ENCODE data around the gene KASH5.

The KASH5 gene

DNA sequence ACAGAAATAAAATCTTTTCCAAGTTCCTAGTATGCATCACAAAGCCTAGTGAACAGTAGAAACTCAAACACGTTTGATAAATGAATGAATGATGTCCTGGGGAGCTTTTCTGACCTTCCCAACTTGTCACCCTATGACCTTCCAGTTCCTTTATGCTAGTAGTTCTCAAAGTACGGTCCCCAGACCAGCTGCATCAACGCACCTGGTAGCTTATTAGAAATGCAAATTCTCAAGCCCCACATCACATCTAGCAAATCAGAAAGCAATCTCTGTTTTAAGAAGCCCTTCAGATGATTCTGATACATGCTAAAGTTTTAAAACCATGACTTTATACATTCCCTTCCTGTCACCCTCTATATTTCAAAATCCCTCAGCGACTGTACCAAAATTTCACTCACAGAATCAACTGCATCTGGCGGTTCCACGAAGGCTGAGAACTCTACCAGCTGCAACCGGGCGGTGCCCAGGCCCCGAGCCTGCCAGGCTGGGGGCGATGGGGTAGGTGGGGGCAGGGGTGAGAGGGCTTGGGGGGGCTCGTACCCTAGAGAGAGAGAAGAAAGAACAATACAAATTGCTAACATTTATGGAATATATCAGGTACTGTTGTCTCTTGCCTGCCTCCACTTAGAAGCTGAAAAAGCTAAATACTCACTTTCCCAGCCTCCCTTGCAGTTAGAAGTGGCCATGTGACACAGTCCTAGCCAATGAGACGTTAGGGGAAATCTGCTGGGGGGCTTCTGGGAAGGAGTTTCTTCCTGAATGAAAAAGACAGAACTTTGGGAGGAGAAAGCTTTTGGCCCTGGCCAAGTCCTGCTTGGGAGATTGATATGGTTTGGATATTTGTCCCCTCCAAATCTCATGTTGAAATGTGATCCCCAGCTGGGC lies 39.5 kb upstream of the KASH5 start:
- no peaks in the 10 kb centered on the region for H3K27me3 ChIP-seq (ENCODE audit: control insufficient read depth, insufficient read depth, low read length)
- H3K27ac ChIP-seq (ENCODE audit: low read depth, low read length), result no peak overlapping the region
- no peak overlapping the region for H3K4me3 ChIP-seq (ENCODE audit: low read length)
- no peak overlapping the region for H3K9ac ChIP-seq (ENCODE audit: low read length)
- H3K36me3 ChIP-seq (ENCODE audit: control insufficient read depth, insufficient read depth, low read length), result peaks cover 12% of the 10 kb centered on the region
- H3K4me1 ChIP-seq (ENCODE audit: control insufficient read depth, insufficient read depth, low read length), result no peaks in the 10 kb centered on the region

DNA sequence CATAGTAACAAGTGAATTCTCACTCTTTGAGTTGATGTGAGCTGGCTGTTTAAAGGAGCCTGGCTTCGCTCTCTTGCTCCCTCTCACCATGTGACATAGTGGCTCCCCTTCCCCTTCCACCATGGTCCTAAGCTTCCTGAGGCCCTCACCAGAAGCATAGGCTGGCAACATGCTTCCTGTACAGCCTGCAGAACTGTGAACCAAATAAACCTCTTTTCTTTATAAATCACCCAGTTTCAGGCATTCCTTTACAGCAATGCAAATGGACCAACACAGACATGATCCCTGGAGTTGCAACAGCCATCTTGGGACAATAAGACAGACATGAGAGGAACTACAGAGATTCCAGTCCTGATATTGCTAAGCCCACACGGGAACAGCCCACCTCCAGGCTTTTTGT lies 38.5 kb upstream of the KASH5 start:
- no peaks in the 10 kb centered on the region for H3K4me1 ChIP-seq (ENCODE audit: control insufficient read depth, insufficient read depth, low read length)
- no peak overlapping the region for H3K9ac ChIP-seq (ENCODE audit: low read length)
- H3K36me3 ChIP-seq (ENCODE audit: control insufficient read depth, insufficient read depth, low read length), result peaks cover 10% of the 10 kb centered on the region
- H3K27ac ChIP-seq (ENCODE audit: low read depth, low read length), result no peak overlapping the region
- no peaks in the 10 kb centered on the region for H3K27me3 ChIP-seq (ENCODE audit: control insufficient read depth, insufficient read depth, low read length)
- no peak overlapping the region for H3K4me3 ChIP-seq (ENCODE audit: low read length)

DNA sequence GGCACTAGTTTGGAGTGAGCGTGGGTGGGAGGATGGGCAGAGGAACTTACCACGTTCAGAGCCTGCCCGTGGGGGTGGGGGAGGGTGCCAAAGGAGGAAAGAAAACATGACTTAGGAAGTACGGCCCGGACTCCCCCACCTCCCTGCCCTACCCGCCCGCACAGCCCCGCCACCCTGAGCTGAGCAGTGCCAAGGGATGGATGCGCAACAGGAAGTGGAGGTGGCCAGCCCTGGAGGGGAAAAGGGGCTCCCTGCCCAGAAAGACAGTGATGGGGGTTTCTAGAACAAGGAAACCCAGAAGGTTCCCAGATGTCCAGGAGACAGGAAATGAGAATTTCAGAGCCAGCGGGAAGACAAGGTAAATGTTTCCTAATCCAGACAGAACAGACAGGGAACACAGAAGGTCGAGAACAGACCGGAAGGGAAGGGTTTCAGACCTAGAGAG lies 32.1 kb upstream of the KASH5 start:
- H3K27me3 ChIP-seq (ENCODE audit: control insufficient read depth, insufficient read depth, low read length), result no peaks in the 10 kb centered on the region
- H3K4me1 ChIP-seq (ENCODE audit: control insufficient read depth, insufficient read depth, low read length), result no peaks in the 10 kb centered on the region
- no peak overlapping the region for H3K9ac ChIP-seq (ENCODE audit: low read length)
- peak overlapping the region; percentile 32 for H3K27ac ChIP-seq (ENCODE audit: low read depth, low read length)
- H3K4me3 ChIP-seq (ENCODE audit: low read length), result no peak overlapping the region
- H3K36me3 ChIP-seq (ENCODE audit: control insufficient read depth, insufficient read depth, low read length), result peaks cover 7% of the 10 kb centered on the region

DNA sequence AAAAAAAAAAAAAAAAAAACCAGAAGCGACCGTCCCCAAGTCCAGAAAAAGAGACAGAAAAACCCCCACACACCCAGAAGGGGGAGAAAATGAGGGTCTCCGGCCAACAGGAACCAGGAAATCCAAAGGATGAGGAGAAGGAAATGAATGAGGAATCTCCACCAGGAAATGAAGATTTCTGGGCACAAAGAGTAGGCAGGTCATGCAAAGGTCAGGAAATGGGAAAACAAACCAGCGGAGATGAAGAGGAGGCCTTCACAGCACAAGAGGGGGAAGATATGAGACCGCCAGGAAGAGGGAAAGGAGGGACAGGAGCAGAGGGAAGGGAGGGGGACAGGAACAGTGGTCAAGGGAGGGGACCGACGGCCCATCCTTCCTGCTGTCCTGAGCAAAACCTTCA lies 31.7 kb upstream of the KASH5 start:
- Histone ChIP-seq H3K4me1 (ENCODE audit: control insufficient read depth, insufficient read depth, low read length) (no peaks in the 10 kb centered on the region), H3K36me3 (ENCODE audit: control insufficient read depth, insufficient read depth, low read length) (peaks cover 7% of the 10 kb centered on the region), H3K27ac (ENCODE audit: low read depth, low read length) (no peak overlapping the region), H3K4me3 (ENCODE audit: low read length) (no peak overlapping the region), H3K9ac (ENCODE audit: low read length) (no peak overlapping the region), H3K27me3 (ENCODE audit: control insufficient read depth, insufficient read depth, low read length) (no peaks in the 10 kb centered on the region)

DNA sequence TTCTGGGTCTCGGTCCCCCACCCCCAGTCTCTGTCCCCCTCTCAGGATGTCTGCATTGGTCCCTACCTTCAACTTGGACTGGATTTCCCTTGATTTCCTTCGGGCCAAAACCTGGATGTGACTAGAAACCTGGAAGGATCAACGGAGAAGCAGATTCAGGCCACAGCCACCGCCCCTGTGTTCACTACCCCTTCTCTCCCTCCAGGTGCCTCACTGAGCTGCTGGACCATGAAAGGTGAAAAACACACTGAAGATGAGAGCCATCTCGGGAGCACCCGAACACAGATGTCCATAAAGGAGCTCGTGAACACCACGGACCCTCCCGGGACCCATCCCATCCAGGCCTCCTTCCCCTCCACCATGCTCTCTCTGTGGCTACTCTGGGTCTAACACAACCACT lies 30.9 kb upstream of the KASH5 start:
- Histone ChIP-seq H3K27ac (ENCODE audit: low read depth, low read length) (peak overlapping the region; percentile 6), H3K4me3 (ENCODE audit: low read length) (no peak overlapping the region), H3K9ac (ENCODE audit: low read length) (no peak overlapping the region), H3K4me1 (ENCODE audit: control insufficient read depth, insufficient read depth, low read length) (no peaks in the 10 kb centered on the region), H3K36me3 (ENCODE audit: control insufficient read depth, insufficient read depth, low read length) (peaks cover 7% of the 10 kb centered on the region), H3K27me3 (ENCODE audit: control insufficient read depth, insufficient read depth, low read length) (no peaks in the 10 kb centered on the region)

DNA sequence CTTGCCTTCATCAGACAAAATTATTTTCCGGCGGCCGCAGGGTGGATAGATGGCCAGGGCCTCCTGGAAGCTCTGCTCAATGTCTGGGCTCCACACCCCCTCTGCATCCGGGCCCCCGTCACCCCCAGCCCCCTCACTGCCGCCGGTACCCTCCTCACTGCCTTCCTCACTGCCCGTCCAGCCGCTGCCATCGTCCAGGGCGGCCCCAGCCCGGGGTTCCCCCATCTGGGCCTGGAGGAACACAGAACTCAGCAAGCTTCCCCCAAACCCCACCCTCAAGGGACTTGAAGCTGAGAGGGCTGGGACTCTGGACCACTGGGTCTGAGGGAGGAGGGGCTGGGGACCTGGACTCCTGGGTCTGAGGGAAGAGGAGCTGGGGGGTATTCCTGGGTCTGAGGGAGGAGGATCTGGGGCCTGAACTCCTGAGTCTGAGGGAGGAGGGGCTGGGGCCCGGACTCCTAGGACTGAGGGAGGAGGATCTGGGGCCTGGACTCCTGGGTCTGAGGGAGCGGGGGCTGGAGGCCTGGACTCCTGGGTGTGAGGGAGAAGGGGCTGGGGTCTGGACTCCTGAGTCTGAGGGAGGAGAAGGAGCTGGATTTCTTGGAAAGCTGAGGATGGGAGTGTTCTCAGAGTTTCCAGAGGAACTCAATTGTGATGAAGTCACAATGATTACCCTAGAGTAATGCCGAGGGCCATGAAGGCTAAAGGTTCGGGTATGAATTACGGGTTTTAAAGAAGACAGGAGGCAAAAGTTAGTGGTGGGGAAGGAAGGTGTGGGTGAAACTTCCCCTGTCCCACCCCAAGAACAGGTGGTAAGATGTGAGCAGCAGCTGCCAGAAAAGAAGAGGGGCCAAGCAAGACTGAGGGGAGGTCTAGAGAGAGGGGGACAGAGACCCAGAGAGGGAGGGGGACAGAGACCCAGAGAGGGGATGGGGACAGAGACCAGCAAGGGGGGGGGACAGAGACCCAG lies 27.9 kb upstream of the KASH5 start:
- no peak overlapping the region for H3K9ac ChIP-seq (ENCODE audit: low read length)
- no peak overlapping the region for H3K4me3 ChIP-seq (ENCODE audit: low read length)
- peaks cover 4% of the 10 kb centered on the region for H3K36me3 ChIP-seq (ENCODE audit: control insufficient read depth, insufficient read depth, low read length)
- H3K27me3 ChIP-seq (ENCODE audit: control insufficient read depth, insufficient read depth, low read length), result no peaks in the 10 kb centered on the region
- peaks cover 6% of the 10 kb centered on the region for H3K4me1 ChIP-seq (ENCODE audit: control insufficient read depth, insufficient read depth, low read length)
- H3K27ac ChIP-seq (ENCODE audit: low read depth, low read length), result peak overlapping the region; percentile 93

DNA sequence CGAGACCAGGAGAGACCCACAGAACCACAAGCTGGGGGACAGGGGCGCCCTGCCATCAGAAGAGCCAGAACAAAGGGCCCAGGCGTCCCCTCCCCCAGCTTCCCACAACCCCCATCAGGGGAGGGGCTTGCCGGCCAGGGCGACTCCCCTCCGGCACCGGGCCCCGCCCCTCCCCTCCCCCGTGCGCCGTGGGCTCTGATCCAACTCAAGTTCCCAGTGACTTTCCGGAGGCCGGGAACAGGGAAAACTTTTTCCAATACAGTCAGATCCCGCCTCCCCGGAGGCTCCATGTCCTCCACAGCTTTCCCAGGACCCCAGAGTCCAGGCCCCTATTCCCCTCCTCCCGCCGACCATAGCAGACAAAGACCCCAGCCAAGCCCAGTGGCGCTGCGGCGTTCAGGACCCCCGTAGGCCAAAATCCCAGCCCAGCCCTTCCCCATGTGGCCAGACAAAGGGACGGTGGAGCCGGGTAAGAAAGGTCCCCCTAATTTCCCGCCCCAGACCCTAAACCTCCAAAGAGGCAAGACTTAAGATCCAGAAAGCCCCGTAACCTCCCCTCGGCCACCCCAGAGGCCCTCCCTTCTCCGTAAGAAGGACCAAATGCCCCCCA lies 26.5 kb upstream of the KASH5 start:
- Histone ChIP-seq H3K36me3 (ENCODE audit: control insufficient read depth, insufficient read depth, low read length) (peaks cover 2% of the 10 kb centered on the region), H3K4me3 (ENCODE audit: low read length) (peak overlapping the region; percentile 79), H3K27ac (ENCODE audit: low read depth, low read length) (peak overlapping the region; percentile 93), H3K27me3 (ENCODE audit: control insufficient read depth, insufficient read depth, low read length) (no peaks in the 10 kb centered on the region), H3K9ac (ENCODE audit: low read length) (peak overlapping the region; percentile 78), H3K4me1 (ENCODE audit: control insufficient read depth, insufficient read depth, low read length) (peaks cover 6% of the 10 kb centered on the region)

DNA sequence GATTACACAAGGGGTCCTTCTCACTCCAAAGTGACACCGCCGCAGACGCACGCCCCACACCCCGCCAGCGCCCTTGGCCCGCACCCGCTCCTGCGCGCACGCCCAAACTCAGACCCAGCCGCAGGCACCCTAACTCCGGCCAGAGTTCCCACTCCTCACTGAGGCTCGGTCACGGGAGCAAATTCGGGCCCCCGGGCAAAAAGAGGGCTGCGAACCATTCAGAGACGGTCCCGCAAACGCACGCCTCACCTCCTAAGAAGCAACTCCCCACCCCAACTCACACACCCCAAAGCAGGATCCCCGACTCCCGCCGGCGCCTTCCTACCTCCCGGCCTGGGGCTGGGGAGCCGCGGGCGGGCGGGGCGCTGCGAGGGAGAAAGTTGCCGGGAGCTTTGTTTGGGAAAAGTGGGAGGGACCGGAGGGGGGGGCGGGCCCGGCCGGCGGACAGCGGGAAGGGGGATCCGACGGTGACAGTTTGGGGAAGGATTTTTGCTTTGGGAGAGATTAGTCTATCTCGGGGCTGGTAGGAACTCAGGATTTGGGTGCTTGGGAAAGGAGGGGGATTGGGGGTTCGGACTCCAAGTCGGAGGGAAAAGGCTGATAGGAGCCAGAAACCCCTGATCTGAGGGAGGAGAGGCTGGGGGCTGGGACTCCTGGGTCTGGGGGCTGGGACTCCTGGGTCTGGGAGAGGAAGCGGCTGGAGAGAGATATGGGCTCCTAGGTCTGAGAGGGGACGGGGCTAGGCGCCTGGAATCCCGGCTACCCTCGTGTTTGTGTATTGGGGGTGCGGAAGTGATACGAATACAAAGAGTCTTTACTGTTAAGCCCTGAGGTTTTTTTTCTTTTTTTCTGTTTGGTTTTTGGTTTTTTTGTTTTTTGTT lies 25.8 kb upstream of the KASH5 start, which contains the start of gene TEAD2:
Gene TEAD2, minus strand, starts transcription at position 369 of the 881 bp plus-strand sequence. CDS start 2,341 bp downstream, outside the sequence.
- Histone ChIP-seq H3K27me3 (ENCODE audit: control insufficient read depth, insufficient read depth, low read length) (no peaks in the 10 kb centered on the region), H3K4me3 (ENCODE audit: low read length) (peak within 1 kb of the TSS; percentile 79), H3K27ac (ENCODE audit: low read depth, low read length) (peak within 1 kb of the TSS; percentile 93), H3K4me1 (ENCODE audit: control insufficient read depth, insufficient read depth, low read length) (peaks cover 6% of the 10 kb centered on the region), H3K9ac (ENCODE audit: low read length) (peak within 1 kb of the TSS; percentile 78), H3K36me3 (ENCODE audit: control insufficient read depth, insufficient read depth, low read length) (peaks cover 2% of the 10 kb centered on the region)

DNA sequence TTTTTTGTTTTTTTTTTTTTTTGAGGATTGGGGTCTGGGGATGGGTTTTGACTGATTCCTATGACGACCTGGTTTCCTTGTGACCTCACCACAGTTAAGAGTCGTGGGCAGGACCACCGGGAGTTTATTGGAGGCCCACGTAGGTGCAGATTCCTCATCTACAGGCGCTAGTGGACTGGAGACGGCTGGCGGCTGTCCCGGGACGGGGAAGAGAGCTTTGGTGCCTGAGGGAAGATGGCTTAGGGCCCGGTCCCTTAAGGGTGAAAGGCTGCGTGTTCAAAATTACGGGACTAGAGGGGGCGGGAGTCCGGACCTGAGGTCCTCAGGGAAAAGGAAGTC lies 25.2 kb upstream of the KASH5 start:
- Histone ChIP-seq H3K4me1 (ENCODE audit: control insufficient read depth, insufficient read depth, low read length) (peaks cover 6% of the 10 kb centered on the region), H3K9ac (ENCODE audit: low read length) (peak overlapping the region; percentile 40), H3K36me3 (ENCODE audit: control insufficient read depth, insufficient read depth, low read length) (peaks cover 2% of the 10 kb centered on the region), H3K27me3 (ENCODE audit: control insufficient read depth, insufficient read depth, low read length) (no peaks in the 10 kb centered on the region), H3K27ac (ENCODE audit: low read depth, low read length) (peak overlapping the region; percentile 93), H3K4me3 (ENCODE audit: low read length) (peak overlapping the region; percentile 68)

DNA sequence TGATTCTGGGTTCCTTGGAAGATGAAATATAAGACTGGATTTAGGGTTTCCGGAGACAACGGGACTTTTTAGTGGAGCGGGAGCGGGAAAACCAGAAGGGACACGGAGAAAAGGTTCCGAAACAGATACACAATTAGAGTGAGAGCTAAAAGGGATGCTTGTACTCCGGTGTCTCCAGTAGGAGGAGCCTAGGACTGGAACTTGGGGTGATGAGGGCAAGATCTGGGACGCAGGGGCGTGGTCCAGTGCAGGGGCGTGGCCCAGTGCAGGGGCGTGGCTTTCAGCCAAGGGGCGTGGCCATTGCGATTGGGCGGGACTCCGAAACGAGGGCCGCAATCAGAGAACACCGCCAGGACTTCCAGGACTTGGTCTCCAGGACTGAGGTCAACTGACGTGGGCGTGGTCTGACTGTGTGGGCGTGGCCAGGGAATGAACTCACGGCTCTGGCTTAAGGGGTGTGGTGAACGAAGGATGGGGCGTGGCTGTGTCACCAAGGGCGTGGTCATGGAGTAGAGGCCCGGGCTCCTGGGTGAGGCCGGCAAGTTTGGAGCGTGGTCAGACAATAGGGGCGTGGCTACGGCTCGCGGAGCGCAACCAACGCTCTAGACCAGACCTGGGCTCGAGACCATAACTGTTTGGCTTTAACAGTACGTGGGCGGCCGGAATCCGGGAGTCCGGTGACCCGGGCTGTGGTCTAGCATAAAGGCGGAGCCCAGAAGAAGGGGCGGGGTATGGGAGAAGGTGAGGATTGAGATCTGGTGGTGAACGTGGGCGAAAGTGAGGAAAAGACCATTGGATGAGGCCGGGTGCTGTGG lies 24.6 kb upstream of the KASH5 start, which contains the start of gene DKKL1:
Gene DKKL1, plus strand, starts transcription at position 610 of the 815 bp plus-strand sequence. Its CDS starts 122 bp downstream, at position 732.
- Histone ChIP-seq H3K27me3 (ENCODE audit: control insufficient read depth, insufficient read depth, low read length) (no peaks in the 10 kb centered on the region), H3K9ac (ENCODE audit: low read length) (peak within 1 kb of the TSS; percentile 40), H3K27ac (ENCODE audit: low read depth, low read length) (peak within 1 kb of the TSS; percentile 93), H3K36me3 (ENCODE audit: control insufficient read depth, insufficient read depth, low read length) (no peaks in the 10 kb centered on the region), H3K4me3 (ENCODE audit: low read length) (peak within 1 kb of the TSS; percentile 68), H3K4me1 (ENCODE audit: control insufficient read depth, insufficient read depth, low read length) (peaks cover 6% of the 10 kb centered on the region)

Measured in rectal smooth muscle tissue (tissue), 1 donor.